ENCODE data around the gene SLC44A3.

SLC44A3 gene

DNA sequence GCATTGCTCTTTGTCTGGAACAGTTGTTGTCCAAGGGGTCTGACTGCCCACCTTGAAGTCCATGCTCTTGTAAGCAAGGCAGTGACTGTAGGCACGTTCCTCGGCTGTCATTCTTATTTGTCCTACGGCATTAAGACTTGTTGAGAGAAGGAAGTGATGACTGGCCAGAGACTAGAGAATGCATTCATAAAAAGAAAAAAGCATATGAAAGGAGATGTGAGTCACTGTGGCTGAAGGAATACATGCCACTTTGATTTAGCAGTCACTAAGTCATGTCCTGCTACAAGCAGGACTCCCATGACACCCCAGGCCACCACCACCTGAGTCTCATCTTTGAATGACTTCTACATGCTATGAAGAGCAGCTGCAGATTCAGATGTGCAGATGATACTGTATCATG lies 56.2 kb downstream of the SLC44A3 start:
- DNase-seq: no peak

DNA sequence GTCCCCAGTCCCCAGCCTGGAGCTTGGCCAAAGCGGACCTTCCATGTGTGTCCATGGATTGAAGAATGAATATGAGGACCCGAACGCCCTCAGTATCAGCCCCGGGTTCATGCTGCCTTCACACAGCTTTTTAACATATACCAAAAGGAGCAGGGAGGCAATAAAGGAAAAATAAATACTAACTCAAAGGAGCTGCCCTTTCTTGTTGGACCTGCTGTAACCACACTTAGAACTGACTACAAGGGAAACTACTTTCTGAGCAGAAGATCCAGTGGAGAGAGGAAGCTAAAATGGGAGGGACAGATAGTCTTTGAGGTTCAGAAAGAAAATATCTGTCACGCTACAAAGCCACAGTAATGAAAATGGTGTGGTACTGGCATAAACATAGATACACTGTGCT lies 58.2 kb downstream of the SLC44A3 start:
- DNase-seq: no peak

DNA sequence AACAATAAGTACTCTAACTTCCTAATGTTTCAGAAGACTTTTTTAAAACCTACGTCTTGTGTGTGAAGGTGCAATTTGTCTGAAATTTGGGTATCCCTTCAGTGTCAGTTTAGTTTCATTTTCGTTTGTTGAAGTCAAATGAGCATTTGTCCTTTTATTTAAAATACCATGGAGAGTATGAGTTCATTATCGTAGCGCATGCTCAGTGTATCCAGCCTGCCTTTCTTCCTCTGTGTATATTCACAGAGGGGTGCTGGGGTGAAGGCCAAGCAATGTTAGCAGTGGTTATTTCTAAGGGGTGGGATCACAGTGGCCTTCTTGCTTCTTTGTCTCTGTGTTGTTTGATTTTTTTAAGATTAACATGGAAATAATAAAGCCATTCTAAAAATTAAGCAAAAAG lies 63.5 kb downstream of the SLC44A3 start:
- DNase-seq: no peak

DNA sequence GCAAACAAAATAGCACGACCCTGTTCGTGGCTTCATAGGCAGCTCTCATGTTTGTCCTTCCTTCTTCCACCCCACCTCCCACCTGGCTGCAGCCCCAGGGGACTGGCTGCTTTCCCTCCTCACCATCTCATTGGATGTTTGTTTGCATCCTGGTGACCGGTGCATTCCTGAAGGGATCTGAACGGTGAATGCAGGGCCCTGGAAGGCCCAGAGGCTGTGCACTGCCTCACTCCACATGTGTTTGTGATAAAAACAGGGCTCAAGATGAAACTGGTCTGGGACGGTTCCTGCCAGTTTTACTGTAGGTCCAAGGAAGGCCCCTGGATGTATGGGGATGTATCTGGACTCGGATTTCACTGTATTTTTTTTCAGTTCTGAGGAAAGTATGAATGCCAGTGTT lies 63.9 kb downstream of the SLC44A3 start:
- DNase-seq: peak; percentile 29

DNA sequence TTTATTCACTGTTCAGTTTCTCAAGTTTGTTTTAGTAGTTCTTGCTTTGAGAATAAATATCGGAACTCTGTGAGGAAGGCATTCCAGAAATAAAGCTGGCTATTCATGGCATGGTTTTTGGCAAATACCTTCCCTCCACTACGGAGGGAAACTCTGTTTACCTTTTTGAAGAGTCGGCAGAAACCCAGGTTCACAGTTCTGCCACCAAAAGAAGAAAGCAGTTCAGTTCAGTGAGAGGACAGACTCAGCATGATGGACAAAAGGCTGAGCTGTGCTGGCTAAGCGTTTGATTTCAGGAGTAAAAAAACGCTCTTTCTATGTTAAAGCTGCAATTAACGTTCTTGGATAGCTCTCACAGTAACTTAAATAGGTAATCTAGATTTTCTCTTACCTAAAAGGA lies 64.3 kb downstream of the SLC44A3 start:
- DNase-seq: no peak

DNA sequence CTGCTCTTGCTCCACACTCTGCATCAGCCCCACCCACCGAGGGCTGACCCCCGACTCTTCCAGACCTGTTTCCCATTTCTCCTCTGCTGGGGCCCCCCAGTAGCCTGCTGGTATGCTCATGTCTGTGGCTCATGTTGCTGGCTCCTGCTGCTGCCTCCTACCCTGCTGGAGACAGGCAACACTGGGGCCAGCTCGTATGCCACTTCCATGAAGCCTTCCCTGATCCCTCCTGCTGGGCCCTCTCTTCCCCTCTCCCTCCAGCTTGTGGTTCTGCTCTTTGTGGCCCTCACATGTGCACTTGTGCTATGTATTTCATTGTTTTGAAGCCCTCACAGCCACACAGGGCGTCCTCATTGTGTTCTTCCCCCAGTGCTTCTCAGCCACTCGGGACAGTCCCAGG lies 66.2 kb downstream of the SLC44A3 start:
- DNase-seq: no peak

DNA sequence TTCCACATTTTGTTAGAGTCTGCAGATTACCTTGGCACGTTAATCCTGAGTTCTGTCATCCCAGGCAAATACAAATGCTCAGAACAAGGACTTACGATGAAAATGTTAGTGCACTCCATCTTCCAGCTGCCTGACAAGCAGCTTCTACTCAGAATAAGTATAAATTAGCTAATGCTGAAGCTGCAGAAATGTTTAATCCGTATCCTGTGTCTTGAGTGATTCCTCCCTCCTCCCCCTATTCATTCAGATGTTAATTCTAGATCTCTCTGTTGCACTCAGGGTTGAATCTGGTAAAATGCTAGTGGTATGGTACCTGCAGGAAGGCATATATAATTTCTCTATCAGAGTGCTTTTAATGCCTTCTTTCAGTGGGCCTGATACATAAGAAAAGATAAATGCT lies 66.9 kb downstream of the SLC44A3 start:
- no peak for DNase-seq

DNA sequence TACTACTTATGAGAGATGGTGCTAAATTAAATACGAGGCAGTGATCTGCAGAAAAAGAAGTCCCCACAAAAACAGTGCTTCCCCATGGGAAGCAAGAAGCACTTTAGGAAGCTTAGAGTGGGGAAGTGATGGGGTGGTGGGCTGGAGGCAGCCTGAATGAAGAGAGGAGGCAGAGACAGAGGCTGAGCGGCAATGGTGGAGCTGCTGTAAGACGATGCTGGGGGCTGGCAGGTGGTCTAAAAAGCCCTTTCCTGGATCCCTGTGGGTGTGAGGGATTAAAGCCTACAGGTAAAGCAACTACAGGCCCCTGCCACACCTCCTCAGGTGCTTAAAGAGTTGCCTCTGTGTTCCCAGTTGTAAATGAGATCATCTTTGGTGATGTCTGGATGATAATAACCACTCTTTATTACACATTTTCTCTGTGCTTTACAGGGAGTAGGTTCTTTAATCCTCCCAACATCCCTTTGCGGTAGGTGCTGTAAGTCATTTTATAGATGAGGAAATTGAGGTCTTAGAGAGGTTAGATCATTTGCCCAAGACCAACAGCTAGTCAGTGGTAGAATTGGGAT lies 67.5 kb downstream of the SLC44A3 start:
- DNase-seq: no peak

DNA sequence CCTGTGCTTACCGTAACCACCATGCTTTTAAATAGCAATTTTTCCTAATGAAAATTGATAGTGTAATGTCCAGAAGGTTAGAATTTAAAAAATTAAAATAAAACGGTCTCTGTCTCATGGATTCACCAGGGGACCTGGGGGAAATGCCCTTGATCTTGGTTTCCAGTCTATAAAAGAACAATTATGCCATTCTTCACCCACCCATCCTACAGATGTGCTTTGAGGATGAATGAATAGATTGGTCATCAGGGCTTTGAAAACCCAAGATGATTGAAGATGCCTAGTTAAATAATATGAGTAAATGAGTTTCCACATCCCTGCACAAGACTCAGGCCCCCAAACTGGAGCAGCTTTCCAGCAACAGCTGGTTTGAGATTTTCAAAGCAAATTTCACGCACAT lies 68.0 kb downstream of the SLC44A3 start:
- no peak for DNase-seq

DNA sequence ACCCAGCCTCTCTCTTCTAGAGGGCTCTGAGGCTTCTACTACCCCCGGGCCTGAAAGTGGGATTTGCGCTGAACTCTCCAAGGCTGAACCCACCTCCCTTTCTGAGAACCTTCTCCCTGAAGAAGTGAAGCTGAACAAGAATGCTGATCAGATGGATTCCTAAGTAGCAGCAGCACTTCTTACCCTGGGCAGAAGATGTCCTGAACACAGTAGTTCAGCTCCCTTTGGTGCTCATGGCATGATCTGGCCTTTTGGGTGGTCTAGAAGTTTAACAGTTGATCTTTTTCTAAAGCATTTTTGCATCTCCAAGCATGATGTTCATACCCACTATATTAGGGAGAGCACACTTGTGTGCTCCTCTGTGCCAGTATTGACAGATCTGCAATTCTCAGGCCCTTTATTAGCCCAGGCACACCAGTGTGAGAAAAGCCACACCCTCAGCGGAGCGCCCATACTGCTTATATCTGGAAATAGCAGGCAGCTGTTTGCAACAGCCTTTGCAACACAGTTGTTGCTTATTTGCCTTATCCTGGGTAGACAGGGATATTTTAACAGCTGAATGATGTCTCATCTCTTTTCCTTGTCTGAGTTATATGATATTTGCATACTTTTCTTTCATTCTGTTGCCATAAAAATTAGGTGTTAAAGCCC lies 72.6 kb downstream of the SLC44A3 start:
- no peak for DNase-seq

DNA sequence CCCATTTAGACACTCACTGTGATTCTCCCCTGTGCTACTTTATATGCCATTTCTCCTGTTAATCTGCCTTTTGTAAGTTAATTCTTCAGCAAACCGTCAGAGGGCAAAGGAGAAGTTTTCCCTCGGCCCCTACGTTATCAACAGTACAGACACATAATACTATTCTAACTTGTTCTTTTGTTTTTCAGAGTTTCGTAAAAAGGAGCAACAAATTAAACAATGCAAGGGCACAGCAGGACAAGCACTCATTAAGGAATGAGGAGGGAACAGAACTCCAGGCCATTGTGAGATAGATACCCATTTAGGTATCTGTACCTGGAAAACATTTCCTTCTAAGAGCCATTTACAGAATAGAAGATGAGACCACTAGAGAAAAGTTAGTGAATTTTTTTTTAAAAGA lies 74.5 kb downstream of the SLC44A3 start:
- no peak for DNase-seq

DNA sequence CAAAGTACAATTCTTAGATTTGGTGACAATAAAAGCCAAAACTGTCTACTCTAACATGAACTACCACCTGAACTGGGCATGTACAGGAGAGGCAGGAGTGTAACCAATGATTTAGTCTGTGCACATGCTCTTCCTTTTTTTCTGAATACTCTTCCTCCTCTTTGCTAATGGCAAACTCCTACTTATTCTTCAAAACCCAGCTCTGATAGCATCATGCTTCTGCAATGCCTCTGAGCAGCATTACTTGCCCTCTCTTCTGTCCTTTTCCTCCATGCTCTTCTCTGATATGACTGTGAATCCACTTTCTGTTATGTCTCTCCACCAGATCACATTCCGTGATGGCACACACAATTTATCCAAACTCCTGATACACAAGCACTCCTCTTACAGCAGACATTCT lies 75.4 kb downstream of the SLC44A3 start:
- no peak for DNase-seq

DNA sequence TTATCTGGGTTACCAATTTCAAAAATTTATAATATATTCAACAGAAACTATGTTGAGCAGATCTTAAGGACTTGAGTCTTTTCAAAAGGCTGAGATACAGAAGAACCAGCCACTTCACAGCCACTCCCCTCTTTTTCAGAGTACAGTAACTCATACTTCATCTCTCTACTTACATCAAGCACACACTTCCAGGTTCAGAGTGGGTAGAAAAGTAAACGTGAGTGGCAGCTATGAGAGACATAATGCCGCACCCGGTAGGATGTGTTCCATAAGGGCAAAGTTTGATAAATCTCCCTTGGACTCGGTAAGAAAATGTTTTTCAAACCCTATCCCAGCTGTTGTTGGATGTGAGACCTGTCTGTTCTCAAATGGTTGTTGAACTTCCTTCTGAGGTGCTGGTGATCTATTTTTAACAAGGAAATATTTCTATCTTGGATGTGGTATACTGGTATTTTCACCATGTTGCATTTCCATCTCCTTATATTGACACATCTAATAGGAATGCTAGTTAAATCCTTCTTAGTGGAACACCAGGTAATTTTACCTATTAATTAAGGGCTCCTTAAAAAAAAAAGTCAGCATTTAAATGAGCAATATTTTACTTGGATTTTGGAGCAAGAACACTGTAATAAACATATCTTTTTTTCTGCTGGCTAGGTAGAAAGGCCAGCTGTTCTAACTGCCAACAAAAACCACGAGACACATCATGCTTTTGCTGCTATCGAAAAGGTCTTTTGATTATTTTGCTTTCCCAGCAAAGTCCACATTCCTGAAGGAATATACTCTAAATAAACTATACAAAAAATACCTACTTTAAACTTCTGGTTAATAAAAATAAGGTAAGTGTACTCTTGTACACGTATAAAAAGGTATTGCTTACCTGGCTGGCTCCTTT lies 78.6 kb downstream of the SLC44A3 start:
- DNase-seq: no peak

DNA sequence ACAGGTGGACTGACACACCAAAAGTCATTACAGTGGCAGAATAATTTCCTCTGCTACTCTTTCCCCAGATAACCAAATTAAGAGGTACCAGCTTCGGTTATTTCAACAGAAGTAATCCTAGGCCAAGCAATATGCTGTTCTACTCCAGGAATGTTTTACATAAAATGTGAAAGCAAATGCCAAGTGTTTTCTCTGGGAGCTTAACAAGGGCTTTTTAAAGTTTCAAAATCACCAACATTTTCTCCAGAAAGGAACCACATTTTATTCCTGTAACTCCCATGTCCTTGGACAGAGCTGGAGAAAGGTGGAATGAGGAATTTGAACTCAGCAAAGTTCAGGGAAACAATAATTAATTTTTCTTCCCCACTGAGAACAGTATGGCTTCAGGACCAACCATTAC lies 79.6 kb downstream of the SLC44A3 start:
- DNase-seq: no peak

DNA sequence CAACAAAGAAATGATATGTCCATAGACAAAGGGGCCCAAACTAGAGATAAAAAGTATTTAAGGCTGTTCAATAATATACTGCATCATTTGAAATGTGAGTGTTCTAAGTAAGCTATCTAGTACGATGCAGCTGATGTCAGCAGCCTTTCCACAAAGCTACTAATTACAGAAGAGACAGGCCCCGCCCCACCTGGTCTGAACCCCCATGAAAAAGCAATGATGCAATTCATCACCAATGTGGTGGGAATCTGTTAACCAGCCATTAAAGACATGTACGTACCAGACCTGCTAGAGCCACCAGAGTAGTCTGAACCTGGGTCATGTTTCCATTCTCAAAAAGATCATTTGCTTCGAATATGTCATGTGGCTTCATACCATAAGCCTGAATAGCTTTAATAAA lies 81.7 kb downstream of the SLC44A3 start:
- DNase-seq: no peak

DNA sequence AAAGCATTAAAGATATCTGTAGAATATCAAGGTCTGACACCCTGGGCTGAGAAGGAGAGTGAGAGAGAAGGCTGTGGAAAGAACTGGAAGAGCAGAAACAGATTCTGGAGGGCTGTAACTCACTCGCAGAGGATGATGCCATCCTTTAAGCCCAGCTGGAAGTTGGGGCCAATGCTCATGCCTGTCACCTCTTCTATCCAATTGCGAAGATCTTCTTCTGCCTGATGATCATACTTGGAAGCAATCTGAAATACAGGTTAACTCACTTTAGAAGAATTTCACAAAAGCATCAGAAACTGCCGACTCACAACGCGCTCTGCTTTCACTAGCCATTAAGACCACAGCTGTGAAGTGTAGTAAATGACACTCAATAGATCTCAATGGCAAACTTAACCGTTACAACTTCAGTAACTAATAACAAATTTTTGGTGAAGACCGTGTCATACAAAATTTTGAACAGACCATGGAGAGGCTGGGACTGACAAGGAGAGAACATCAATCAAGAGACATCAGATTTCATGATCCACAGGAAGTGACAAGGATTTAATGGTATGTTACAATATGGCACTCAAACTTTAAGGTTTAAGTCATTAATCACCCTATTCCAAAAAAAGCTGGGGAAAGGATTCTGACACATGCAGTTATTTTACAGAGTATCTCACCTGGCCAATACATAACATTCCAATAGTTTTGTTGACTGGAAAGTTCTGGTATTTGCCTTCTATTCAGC lies 83.3 kb downstream of the SLC44A3 start:
- DNase-seq: no peak

DNA sequence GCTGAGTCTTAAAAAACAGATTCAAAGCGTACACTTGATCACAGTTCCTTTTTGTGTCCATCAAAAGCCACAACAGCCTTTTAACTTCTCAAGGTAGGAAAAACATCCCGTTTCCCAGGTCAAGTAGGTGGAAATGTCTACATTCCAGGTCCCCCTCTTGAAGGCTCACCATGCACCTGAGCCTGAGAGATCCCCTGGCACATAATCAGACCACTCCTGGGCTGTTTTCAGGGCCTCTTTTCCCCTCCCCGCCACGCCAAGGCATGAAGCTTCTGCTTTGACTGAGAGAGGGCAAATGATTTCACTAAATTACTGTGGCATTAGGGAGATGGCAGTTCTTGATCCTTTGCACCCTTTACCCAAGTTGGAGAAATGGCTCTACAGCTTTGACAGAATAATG lies 85.0 kb downstream of the SLC44A3 start:
- DNase-seq: no peak

DNA sequence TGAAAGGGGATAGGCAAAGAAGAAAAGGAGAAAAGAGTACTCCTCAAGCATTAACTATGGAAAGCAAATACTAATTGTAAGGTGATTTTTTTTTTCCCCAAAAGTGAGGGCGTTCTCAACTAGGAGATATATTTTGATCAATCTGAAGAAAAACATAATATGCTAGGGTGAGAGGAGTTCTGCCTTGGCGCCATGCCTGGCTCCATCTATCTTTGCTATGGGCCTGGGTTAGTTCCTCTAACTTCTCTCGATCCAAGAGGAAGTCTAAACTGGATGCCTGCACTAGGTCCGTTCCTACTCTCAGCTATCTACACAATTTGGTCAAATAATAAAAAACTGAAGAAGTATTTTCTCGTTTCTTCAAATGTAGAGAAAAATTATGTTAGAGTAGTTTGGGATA lies 86.2 kb downstream of the SLC44A3 start:
- no peak for DNase-seq

DNA sequence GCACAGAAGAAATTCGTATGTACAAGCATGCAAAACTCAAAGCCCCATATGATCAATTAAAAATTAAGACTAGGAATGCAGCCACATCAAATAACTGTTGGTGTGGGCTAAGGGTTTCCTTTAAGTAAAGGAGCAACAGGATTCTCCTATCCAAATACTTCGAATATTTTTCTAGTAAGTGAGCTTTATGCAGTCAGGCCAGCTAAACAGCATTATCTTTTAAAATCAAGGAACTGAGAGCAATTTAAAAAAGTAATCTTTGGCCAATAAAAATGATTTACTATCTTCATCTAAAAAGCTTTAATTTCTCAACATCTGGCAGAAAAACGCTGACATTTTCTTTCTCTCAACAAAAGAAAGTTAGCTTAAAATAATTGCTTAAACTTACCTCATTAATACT lies 87.0 kb downstream of the SLC44A3 start:
- no peak for DNase-seq

DNA sequence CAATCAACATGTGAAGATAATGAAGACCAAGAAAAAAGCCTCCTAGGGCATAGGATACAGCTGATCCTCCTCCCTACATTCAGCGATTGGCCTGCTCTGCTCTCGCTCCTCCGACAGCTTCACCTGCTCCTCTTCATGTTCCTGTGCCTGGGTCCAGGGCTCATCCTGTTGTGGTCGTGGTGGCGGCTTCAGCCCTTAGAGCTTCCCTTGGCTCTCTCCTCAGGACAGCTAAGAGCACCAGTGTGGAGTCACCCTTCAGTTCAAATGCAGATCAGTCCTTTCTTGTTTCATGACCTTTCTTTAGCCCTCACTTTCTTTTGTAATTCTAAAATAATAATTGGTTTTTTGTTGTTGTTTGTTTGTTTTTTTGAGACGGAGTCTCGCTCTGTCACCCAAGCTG lies 88.0 kb downstream of the SLC44A3 start:
- no peak for DNase-seq

DNA sequence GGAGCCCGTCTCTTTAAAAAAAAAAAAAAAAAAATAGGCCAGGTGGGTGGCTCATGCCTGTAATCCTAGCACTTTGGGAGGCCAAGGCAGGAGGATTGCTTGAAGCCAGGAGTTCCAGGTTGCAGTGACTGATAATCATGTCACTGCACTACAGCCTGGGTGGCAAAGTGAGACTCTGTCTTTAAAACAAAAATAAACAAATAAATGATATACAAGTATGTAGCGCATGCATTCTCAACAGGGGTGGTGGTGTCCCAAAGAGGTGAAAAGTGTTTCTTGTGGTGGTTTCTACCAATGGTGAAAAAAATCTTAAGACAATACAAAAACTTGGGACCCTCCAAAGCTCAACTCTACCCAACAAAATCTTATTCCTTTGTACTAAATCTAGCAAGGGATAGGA lies 88.8 kb downstream of the SLC44A3 start:
- DNase-seq: no peak

DNA sequence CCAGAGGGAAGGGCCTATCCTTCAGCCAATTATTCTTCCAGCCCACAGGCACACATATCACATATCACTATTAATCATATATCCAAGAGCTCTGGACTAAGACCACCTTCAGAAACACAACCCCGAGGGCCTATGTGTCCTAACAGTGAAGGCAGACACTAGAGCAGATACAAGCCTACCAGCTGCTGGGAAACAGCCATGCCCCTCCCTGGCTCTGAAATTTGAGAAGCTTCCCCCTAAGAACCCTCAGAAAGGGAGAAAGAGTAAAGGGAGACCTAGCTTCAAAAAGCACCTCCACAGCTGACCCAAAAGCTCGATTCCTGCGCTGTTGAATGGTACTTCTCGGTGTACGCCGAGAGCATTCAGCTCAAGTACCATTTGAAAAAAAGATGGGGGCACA lies 89.3 kb downstream of the SLC44A3 start:
- no peak for DNase-seq
